KMS-11 (cell line): Measurements from ENCODE around the gene MVD.

Source experiments
- H2AFZ ChIP-seq: fragments of 200-600 bp; sonication (generic); 2 replicates; pipeline ENCODE4 v1.6.1; 2016; ENCODE audit warnings: antibody characterized with exemption, mixed run types, low read depth
- H3K27ac ChIP-seq: fragments of 200-600 bp; sonication (generic); 2 replicates; pipeline ENCODE4 v1.6.1; 2016; ENCODE audit warnings: mild to moderate bottlenecking, mixed run types
- H3K27me3 ChIP-seq: fragments of 200-600 bp; sonication (generic); 2 replicates; pipeline ENCODE4 v1.6.1; 2017; ENCODE audit warnings: mild to moderate bottlenecking, low read depth, mixed run types, moderate library complexity; ENCODE audit not compliant: insufficient read depth
- H3K36me3 ChIP-seq: fragments of 200-600 bp; sonication (generic); 2 replicates; pipeline ENCODE4 v1.6.1; 2017; ENCODE audit warnings: mild to moderate bottlenecking, mixed run types; ENCODE audit not compliant: insufficient read depth
- H3K4me1 ChIP-seq: fragments of 200-600 bp; sonication (generic); 2 replicates; pipeline ENCODE4 v1.6.1; 2016; ENCODE audit warnings: mild to moderate bottlenecking, low read depth, mixed run types; ENCODE audit not compliant: poor library complexity, severe bottlenecking
- H3K4me2 ChIP-seq: fragments of 200-600 bp; sonication (generic); 2 replicates; pipeline ENCODE4 v1.7.0; 2016; ENCODE audit warnings: mild to moderate bottlenecking, mixed run types
- H3K4me3 ChIP-seq: fragments of 200-600 bp; sonication (generic); IDR thresholded peaks from 2 replicates; pipeline ENCODE4 v1.6.1; 2017; ENCODE audit warnings: low read depth, low read length, mixed read lengths; ENCODE audit not compliant: insufficient read depth
- H3K79me2 ChIP-seq: fragments of 200-600 bp; sonication (generic); 2 replicates; pipeline ENCODE4 v1.6.1; 2016; ENCODE audit warnings: low read depth, mixed run types; ENCODE audit not compliant: insufficient read depth
- H3K9ac ChIP-seq: fragments of 200-600 bp; sonication (generic); 2 replicates; pipeline ENCODE4 v1.6.1; 2016; ENCODE audit warnings: mild to moderate bottlenecking, mixed run types
- H4K20me1 ChIP-seq: fragments of 200-600 bp; sonication (generic); 2 replicates; pipeline ENCODE4 v1.6.1; 2016; ENCODE audit warnings: mild to moderate bottlenecking, mixed run types; ENCODE audit not compliant: insufficient read depth
- TF ChIP-seq, protein P1 (sequence below): fragments of 200-600 bp; sonication (generic); conservative IDR thresholded peaks from 2 replicates; pipeline ENCODE4 v1.6.1; 2017; ENCODE audit warnings: low read depth, mild to moderate bottlenecking, antibody characterized with exemption, low read length, moderate library complexity, mixed read lengths

MVD gene

GRCh38 chr16:88700636-88701482 lies 38.0 kb upstream of the MVD start:
- Histone ChIP-seq H3K9ac (0 out of 2 replicates have a peak overlapping the region, but pooled peaks have one; percentile 18), H3K4me3 (no peak overlapping the region), H3K4me2 (peak overlapping the region; percentile 88), H3K27ac (0 out of 2 replicates have a peak overlapping the region, but pooled peaks have one; percentile 24), H3K79me2 (0 out of 2 replicates have a peak, but pooled peaks cover 15% of the 10 kb centered on the region), H4K20me1 (no peaks in the 10 kb centered on the region), H3K36me3 (no peaks in the 10 kb centered on the region), H3K27me3 (no peaks in the 10 kb centered on the region), H2AFZ (peak overlapping the region; percentile 24; the same call in 1 of the 2 replicates), H3K4me1 (peaks cover 29% of the 10 kb centered on the region)
- TF ChIP-seq, protein P1, sequence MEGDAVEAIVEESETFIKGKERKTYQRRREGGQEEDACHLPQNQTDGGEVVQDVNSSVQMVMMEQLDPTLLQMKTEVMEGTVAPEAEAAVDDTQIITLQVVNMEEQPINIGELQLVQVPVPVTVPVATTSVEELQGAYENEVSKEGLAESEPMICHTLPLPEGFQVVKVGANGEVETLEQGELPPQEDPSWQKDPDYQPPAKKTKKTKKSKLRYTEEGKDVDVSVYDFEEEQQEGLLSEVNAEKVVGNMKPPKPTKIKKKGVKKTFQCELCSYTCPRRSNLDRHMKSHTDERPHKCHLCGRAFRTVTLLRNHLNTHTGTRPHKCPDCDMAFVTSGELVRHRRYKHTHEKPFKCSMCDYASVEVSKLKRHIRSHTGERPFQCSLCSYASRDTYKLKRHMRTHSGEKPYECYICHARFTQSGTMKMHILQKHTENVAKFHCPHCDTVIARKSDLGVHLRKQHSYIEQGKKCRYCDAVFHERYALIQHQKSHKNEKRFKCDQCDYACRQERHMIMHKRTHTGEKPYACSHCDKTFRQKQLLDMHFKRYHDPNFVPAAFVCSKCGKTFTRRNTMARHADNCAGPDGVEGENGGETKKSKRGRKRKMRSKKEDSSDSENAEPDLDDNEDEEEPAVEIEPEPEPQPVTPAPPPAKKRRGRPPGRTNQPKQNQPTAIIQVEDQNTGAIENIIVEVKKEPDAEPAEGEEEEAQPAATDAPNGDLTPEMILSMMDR, result no peak

- Histone ChIP-seq H3K36me3 (no peaks in the 10 kb centered on the region), H3K4me1 (peaks cover 25% of the 10 kb centered on the region), H3K9ac (no peak overlapping the region), H3K4me2 (peak overlapping the region; percentile 88; the same call in 1 of the 2 replicates), H4K20me1 (no peaks in the 10 kb centered on the region), H2AFZ (no peak overlapping the region), H3K4me3 (no peak overlapping the region), H3K27me3 (no peaks in the 10 kb centered on the region), H3K79me2 (0 out of 2 replicates have a peak, but pooled peaks cover 11% of the 10 kb centered on the region), H3K27ac (no peak overlapping the region)
- TF ChIP-seq, protein P1, result no peak
Measured at GRCh38 chr16:88700322-88700635, 37.4 kb upstream of the MVD start.

GRCh38 chr16:88699180-88699579 lies 36.3 kb upstream of the MVD start:
- no peak overlapping the region for H2AFZ ChIP-seq
- H3K4me3 ChIP-seq, result no peak overlapping the region
- no peak overlapping the region for H3K27ac ChIP-seq
- H3K4me1 ChIP-seq, result peaks cover 17% of the 10 kb centered on the region
- H3K36me3 ChIP-seq, result no peaks in the 10 kb centered on the region
- H3K4me2 ChIP-seq, result no peak overlapping the region
- no peaks in the 10 kb centered on the region for H3K27me3 ChIP-seq
- H3K79me2 ChIP-seq, result no peaks in the 10 kb centered on the region
- H3K9ac ChIP-seq, result no peak overlapping the region
- H4K20me1 ChIP-seq, result no peaks in the 10 kb centered on the region
- TF ChIP-seq, protein P1, result no peak

GRCh38 chr16:88698646-88699045 lies 35.8 kb upstream of the MVD start:
- TF ChIP-seq, protein P1, result no peak
- Histone ChIP-seq H3K4me3 (no peak overlapping the region), H3K4me2 (no peak overlapping the region), H3K27me3 (no peaks in the 10 kb centered on the region), H2AFZ (no peak overlapping the region), H3K79me2 (no peaks in the 10 kb centered on the region), H3K36me3 (no peaks in the 10 kb centered on the region), H3K27ac (no peak overlapping the region), H3K4me1 (peaks cover 17% of the 10 kb centered on the region), H3K9ac (no peak overlapping the region), H4K20me1 (no peaks in the 10 kb centered on the region)
